GM12878 (cell line): Measurements from ENCODE around the gene VPS54. TPM values are rescaled to one million over a fixed set of nuclear protein-coding genes. Genes with fewer than 3 reads are reported as not detected.
A peak's percentile ranks its signal among the peaks of the same experiment; 100 is the strongest.

Experiments
- ATAC-seq: fragments of 200-7000 bp; cut with Tn5 transposase; 3 replicates; pipeline ENCODE4 v1.9.1; 2020; ENCODE audit warnings: mild to moderate bottlenecking, moderate library complexity
- BruUV-seq: library from RNA; stranded (reverse); fragments of 400-500 nt; replicated peaks from 2 replicates; lab custom pipeline; 2021; lab: Mats Ljungman, UMichigan
- CTCF ChIA-PET: fragments of 300-600 bp; sonication (Branson Sonifier 250); formaldehyde crosslinking; extraction: SDS; loops from one replicate; lab custom pipeline; 2021; ENCODE audit warnings: inconsistent platforms; lab: Yijun Ruan, JAX
- POLR2A ChIA-PET: fragments of 350-600 bp; formaldehyde crosslinking; extraction: SDS; loops from one replicate; lab custom pipeline; 2021; ENCODE audit warnings: inconsistent platforms; lab: Charles Lee
- RAD21 ChIA-PET: fragments of 300-600 bp; sonication (Branson Sonifier 250); formaldehyde crosslinking; loops from one replicate; lab custom pipeline; 2023; ENCODE audit warnings: antibody characterized with exemption; ENCODE audit not compliant: unreplicated experiment; lab: Charles Lee
- SMC1A ChIA-PET: fragments of 300-600 bp; sonication (Branson Sonifier 250); formaldehyde crosslinking; loops from one replicate; lab custom pipeline; 2023; ENCODE audit not compliant: unreplicated experiment, uncharacterized antibody; lab: Charles Lee
- DNase-seq: peaks from one replicate; pipeline ENCODE4 v3.0.0-alpha.2; 2011; ENCODE audit warnings: low read depth, low spot score
- FAIRE-seq: peaks from 3 replicates; lab custom pipeline; 2011; peaks lifted over from hg19 to GRCh38; lab: Jason Lieb, UNC
- H2AFZ ChIP-seq: 2 replicates; pipeline ENCODE4 v1.6.0; 2011; ENCODE audit warnings: low read depth, low read length, control low read depth; ENCODE audit not compliant: control insufficient read depth
- H3K27ac ChIP-seq: 2 replicates; pipeline ENCODE4 v1.5.1; 2011; ENCODE audit warnings: control low read depth; ENCODE audit not compliant: control insufficient read depth, insufficient read depth
- H3K27me3 ChIP-seq, 2 experiments: replicated peaks in 1 of 2; 2 replicates each; pipeline versions ENCODE4 v1.6.0 to v1.6.1; 2011; ENCODE audit warnings: low read length in 1 of 2; ENCODE audit not compliant: control insufficient read depth in 2 of 2, insufficient read depth in 2 of 2
- H3K36me3 ChIP-seq, 2 experiments: 2 replicates each; pipeline ENCODE4 v1.5.1; 2011; ENCODE audit warnings: low read length in 1 of 2; ENCODE audit not compliant: control insufficient read depth in 2 of 2, insufficient read depth in 2 of 2
- H3K4me1 ChIP-seq: 2 replicates; pipeline ENCODE4 v1.6.1; 2011; ENCODE audit warnings: mild to moderate bottlenecking, low read length, moderate library complexity, mixed read lengths; ENCODE audit not compliant: control insufficient read depth, insufficient read depth
- H3K4me2 ChIP-seq: 2 replicates; pipeline ENCODE4 v1.6.0; 2011; ENCODE audit warnings: control low read depth; ENCODE audit not compliant: control insufficient read depth, insufficient read depth
- H3K4me3 ChIP-seq: fragments of 200-600 bp; sonication (generic); 2 replicates; pipeline ENCODE4 v1.5.1; 2016
- H3K79me2 ChIP-seq: 2 replicates; pipeline ENCODE4 v1.6.0; 2011; ENCODE audit warnings: low read length; ENCODE audit not compliant: control insufficient read depth, insufficient read depth
- H3K9ac ChIP-seq: 2 replicates; pipeline ENCODE4 v1.8.0; 2011; ENCODE audit warnings: low read length, control low read depth, mixed read lengths; ENCODE audit not compliant: control insufficient read depth, insufficient read depth
- H3K9me3 ChIP-seq: replicated peaks from 3 replicates; pipeline ENCODE4 v1.5.1; 2011; ENCODE audit warnings: mild to moderate bottlenecking, low read length; ENCODE audit not compliant: control insufficient read depth, insufficient read depth
- H4K20me1 ChIP-seq: 2 replicates; pipeline ENCODE4 v1.6.0; 2011; ENCODE audit not compliant: control insufficient read depth, insufficient read depth
- CBX3 ChIP-seq: fragments of 200-600 bp; sonication (generic); IDR thresholded peaks from 2 replicates; pipeline ENCODE4 v1.6.1; 2016; ENCODE audit warnings: low read depth, borderline replicate concordance
- CTCF ChIP-seq, 3 experiments: IDR thresholded peaks in 2 of 3; conservative IDR thresholded peaks in 1 of 3; 2 replicates each; pipeline ENCODE4 v1.5.1; 2011; ENCODE audit warnings: low read depth in 3 of 3, low read length in 3 of 3, mild to moderate bottlenecking in 3 of 3, control low read depth in 2 of 3, moderate library complexity in 2 of 3, inconsistent platforms in 1 of 3, mixed read lengths in 1 of 3; ENCODE audit not compliant: control insufficient read depth in 2 of 3, insufficient read depth in 1 of 3; ENCODE audit errors: extremely low read depth in 1 of 3
- GATAD2B ChIP-seq: fragments of 450-650 bp; conservative IDR thresholded peaks from 2 replicates; pipeline ENCODE4 v1.6.1; 2017; ENCODE audit warnings: low read depth, mild to moderate bottlenecking, moderate library complexity
- IKZF1 ChIP-seq: fragments of 450-650 bp; conservative IDR thresholded peaks from 2 replicates; pipeline ENCODE4 v1.6.1; 2017; ENCODE audit warnings: antibody characterized with exemption, mild to moderate bottlenecking
- MTA2 ChIP-seq: fragments of 450-650 bp; IDR thresholded peaks from 2 replicates; pipeline ENCODE4 v1.6.1; 2016; ENCODE audit warnings: low read depth, mild to moderate bottlenecking, moderate library complexity
- NR2F1 ChIP-seq: fragments of 450-650 bp; conservative IDR thresholded peaks from 2 replicates; pipeline ENCODE4 v1.6.1; 2017; ENCODE audit warnings: mild to moderate bottlenecking
- PAX5 ChIP-seq: IDR thresholded peaks from 2 replicates; pipeline ENCODE4 v1.6.1; 2011; ENCODE audit warnings: low read depth, low read length, borderline replicate concordance
- PBX3 ChIP-seq: IDR thresholded peaks from 2 replicates; pipeline ENCODE4 v1.6.1; 2011; ENCODE audit warnings: mild to moderate bottlenecking, low read depth, low read length, moderate library complexity; ENCODE audit not compliant: insufficient replicate concordance
- RAD21 ChIP-seq: IDR thresholded peaks from 2 replicates; pipeline ENCODE4 v1.6.1; 2011; ENCODE audit warnings: mild to moderate bottlenecking, low read depth, low read length, moderate library complexity; ENCODE audit not compliant: insufficient read depth
- RAD51 ChIP-seq: fragments of 450-650 bp; IDR thresholded peaks from 2 replicates; pipeline ENCODE4 v1.6.1; 2016; ENCODE audit warnings: moderate library complexity, mild to moderate bottlenecking, inconsistent platforms
- RCOR1 ChIP-seq: conservative IDR thresholded peaks from 2 replicates; pipeline ENCODE4 v1.6.1; 2012; ENCODE audit warnings: low read depth, low read length, improper control_type of control experiment
- STAT3 ChIP-seq: IDR thresholded peaks from 2 replicates; pipeline ENCODE4 v1.6.1; 2011; ENCODE audit warnings: low read depth, low read length, improper control_type of control experiment
- ZNF384 ChIP-seq: IDR thresholded peaks from 2 replicates; pipeline ENCODE4 v1.6.1; 2012; ENCODE audit warnings: low read depth, mild to moderate bottlenecking, low read length, improper control_type of control experiment, borderline replicate concordance
- ZSCAN29 ChIP-seq: fragments of 450-650 bp; IDR thresholded peaks from 2 replicates; pipeline ENCODE4 v1.6.1; 2017; ENCODE audit warnings: mild to moderate bottlenecking, moderate library complexity
- WGBS: methylation state at CpG from one replicate; pipeline ENCODE4 v1.1.6; 2016; ENCODE audit warnings: low lambda C conversion rate; ENCODE audit not compliant: insufficient replicate concordance, insufficient coverage; ENCODE audit errors: missing lambda C conversion rate; 5-methylcytosine and 5-hydroxymethylcytosine counted together
- in situ Hi-C: fragments of 300-500 bp; cut with MboI; formaldehyde crosslinking; loops from 9 replicates; pipeline ENCODE4 v1.14.3; 2018; ENCODE audit warnings: mixed read lengths
- intact Hi-C: fragments of 100-400 bp; cut with micrococcal nuclease; formaldehyde crosslinking; loops from one replicate; pipeline ENCODE4 v1.14.2; 2022; ENCODE audit not compliant: unreplicated experiment
- polyA plus RNA-seq, 11 experiments: library from polyadenylated mRNA; depleted of rRNA in 4 of 11; unstranded in 6 of 11; stranded (reverse) in 5 of 11; fragments of >200 nt; fragmentation: Nextera tagmentation in 4 of 11; fragmentation: Illumina TruSeq in 1 of 11; extraction: Ambion mirVana in 4 of 11; extraction: Trizol in 1 of 11; gene quantifications; 1 replicate in 1 of 11; 2 replicates in 10 of 11; pipeline versions ENCODE4 v1.2.1 to v1.2.3, GENCODE V29; 2011 to 2016; ENCODE audit warnings: inconsistent platforms in 2 of 11, missing spikeins in 2 of 11, low read depth in 1 of 11
- total RNA-seq, 4 experiments: library from RNA; depleted of rRNA in 3 of 4; stranded (reverse); fragments of >200 nt in 3 of 4; fragmentation: Illumina TruSeq in 1 of 4; extraction: Trizol in 1 of 4; gene quantifications; 2 replicates each; pipeline versions ENCODE4 v1.2.1 to v1.2.3, GENCODE V29; 2013 to 2021
- TF ChIP-seq, protein P1 (sequence below): fragments of 450-650 bp; formaldehyde crosslinking; IDR thresholded peaks from 2 replicates; pipeline ENCODE4 v1.4.0; 2020; ENCODE audit warnings: mild to moderate bottlenecking, moderate library complexity

The VPS54 gene
- total and polyA plus RNA-seq, 10 of the 15 experiments (the other 5 are each of a cell fraction or from before 2014, with no cell fraction given): 1.6 to 16.2 (median 9.3) TPM

- peak; percentile 77 for FAIRE-seq
- peaks cover 10% of the 10 kb centered on the region for H3K4me1 ChIP-seq
- ChIA-PET CTCF (interaction anchor here (0.6 to 2.4 kb wide), 6 partner anchors 8 to 451 kb away, joined by 3 to 7 read pairs (median 4); no protein-coding TSS in a partner anchor), RAD21 (interaction anchor here (1.6 to 1.9 kb wide), 2 partner anchors 18 to 292 kb away, joined by 3 to 6 read pairs; no protein-coding TSS in a partner anchor), POLR2A (interaction anchor here (0.5 kb wide), 1 partner anchor 35 kb away, joined by 3 read pairs; no protein-coding TSS in a partner anchor), SMC1A (interaction anchor here (1.0 to 1.9 kb wide), 5 partner anchors 8 to 92 kb away, joined by 3 to 9 read pairs (median 3); no protein-coding TSS in a partner anchor)
- intact Hi-C loops: no loop called here
- no peaks in the 10 kb centered on the region for H3K27me3 ChIP-seq
- H2AFZ ChIP-seq: no peak overlapping the region
- no peak overlapping the region; the same call in 1 of the 2 replicates for H3K4me2 ChIP-seq
- H3K9ac ChIP-seq: no peak overlapping the region
- in situ Hi-C loops: no loop called here
- no peak overlapping the region for H3K4me3 ChIP-seq
- 40% methylated on average over 5 of the region's 5 CpGs for WGBS
- H4K20me1 ChIP-seq: no peaks in the 10 kb centered on the region
- no peak for DNase-seq
- H3K27ac ChIP-seq: peak overlapping the region; percentile 13; the same call in 1 of the 2 replicates
- peak; percentile 99 for ATAC-seq
- BruUV-seq: no TSS peak
- no peaks in the 10 kb centered on the region for H3K79me2 ChIP-seq
- no peaks in the 10 kb centered on the region for H3K36me3 ChIP-seq
- H3K9me3 ChIP-seq: peaks cover 5% of the 10 kb centered on the region; the same call in 2 of the 3 replicates
- TF ChIP-seq MTA2 (peak; percentile 40; the same call in 1 of the 2 replicates), STAT3 (no peak), CTCF (IDR thresholded peaks at IDR 0.05 in 2 of 3, conservative IDR thresholded peaks at IDR 0.05 in 1 of 3; ENCODE audit: control insufficient read depth in 2 of 3, extremely low read depth in 1 of 3, insufficient read depth in 1 of 3, low read depth in 3 of 3, low read length in 3 of 3) (no peak), NR2F1 (no peak), RAD51 (no peak), PBX3 (no peak), RAD21 (no peak), ZNF384 (no peak), IKZF1 (no peak), CBX3 (no peak), RCOR1 (no peak), ZSCAN29 (no peak), PAX5 (0 out of 2 replicates have a peak, but pooled peaks have one; percentile 41), GATAD2B (no peak)
- TF ChIP-seq, protein P1, sequence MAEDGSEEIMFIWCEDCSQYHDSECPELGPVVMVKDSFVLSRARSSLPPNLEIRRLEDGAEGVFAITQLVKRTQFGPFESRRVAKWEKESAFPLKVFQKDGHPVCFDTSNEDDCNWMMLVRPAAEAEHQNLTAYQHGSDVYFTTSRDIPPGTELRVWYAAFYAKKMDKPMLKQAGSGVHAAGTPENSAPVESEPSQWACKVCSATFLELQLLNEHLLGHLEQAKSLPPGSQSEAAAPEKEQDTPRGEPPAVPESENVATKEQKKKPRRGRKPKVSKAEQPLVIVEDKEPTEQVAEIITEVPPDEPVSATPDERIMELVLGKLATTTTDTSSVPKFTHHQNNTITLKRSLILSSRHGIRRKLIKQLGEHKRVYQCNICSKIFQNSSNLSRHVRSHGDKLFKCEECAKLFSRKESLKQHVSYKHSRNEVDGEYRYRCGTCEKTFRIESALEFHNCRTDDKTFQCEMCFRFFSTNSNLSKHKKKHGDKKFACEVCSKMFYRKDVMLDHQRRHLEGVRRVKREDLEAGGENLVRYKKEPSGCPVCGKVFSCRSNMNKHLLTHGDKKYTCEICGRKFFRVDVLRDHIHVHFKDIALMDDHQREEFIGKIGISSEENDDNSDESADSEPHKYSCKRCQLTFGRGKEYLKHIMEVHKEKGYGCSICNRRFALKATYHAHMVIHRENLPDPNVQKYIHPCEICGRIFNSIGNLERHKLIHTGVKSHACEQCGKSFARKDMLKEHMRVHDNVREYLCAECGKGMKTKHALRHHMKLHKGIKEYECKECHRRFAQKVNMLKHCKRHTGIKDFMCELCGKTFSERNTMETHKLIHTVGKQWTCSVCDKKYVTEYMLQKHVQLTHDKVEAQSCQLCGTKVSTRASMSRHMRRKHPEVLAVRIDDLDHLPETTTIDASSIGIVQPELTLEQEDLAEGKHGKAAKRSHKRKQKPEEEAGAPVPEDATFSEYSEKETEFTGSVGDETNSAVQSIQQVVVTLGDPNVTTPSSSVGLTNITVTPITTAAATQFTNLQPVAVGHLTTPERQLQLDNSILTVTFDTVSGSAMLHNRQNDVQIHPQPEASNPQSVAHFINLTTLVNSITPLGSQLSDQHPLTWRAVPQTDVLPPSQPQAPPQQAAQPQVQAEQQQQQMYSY (CRISPR knock-in tag): no peak
These were observed 16.9 kb upstream of the VPS54 start for GRCh38 chr2:64036034-64036705.
